T1000 (cell line): ENCODE measurements around the gene KDM4C.
A peak's percentile ranks its signal among the peaks of the same experiment; 100 is the strongest.
"Not testable (repeated sequence)": the region's sequence is repeated elsewhere in the genome, so short reads cannot be mapped to it uniquely, and the experiment has no call there.

Source experiments
- DNase-seq: peaks from one replicate; lab custom pipeline; 2025; ENCODE audit warnings: mixed read lengths; lab: John Stamatoyannopoulos, UW

KDM4C gene

GRCh38 chr9:7171396-7172153 is 413.8 kb downstream of the KDM4C start:
- no peak for DNase-seq

GRCh38 chr9:7172154-7173115 is 414.7 kb downstream of the KDM4C start:
- DNase-seq = no peak

- no peak for DNase-seq
These were observed 415.4 kb downstream of the KDM4C start for GRCh38 chr9:7173139-7173538.

GRCh38 chr9:7174301-7174700 is 416.5 kb downstream of the KDM4C start:
- no peak for DNase-seq

GRCh38 chr9:7174884-7175283 is 417.1 kb downstream of the KDM4C start:
- no peak for DNase-seq

- no peak for DNase-seq
These were observed 418.8 kb downstream of the KDM4C start for GRCh38 chr9:7176561-7176960.

GRCh38 chr9:7177383-7177782 is 419.6 kb downstream of the KDM4C start:
- DNase-seq = no peak

- no peak for DNase-seq
These were observed 421.0 kb downstream of the KDM4C start for GRCh38 chr9:7178729-7179128.

GRCh38 chr9:7180247-7180646 is 422.5 kb downstream of the KDM4C start:
- DNase-seq = no peak

GRCh38 chr9:7183139-7183538 is 425.4 kb downstream of the KDM4C start:
- DNase-seq = not testable (repeated sequence)

- DNase-seq = peak; percentile 50
These were observed 427.8 kb downstream of the KDM4C start for GRCh38 chr9:7185612-7186011.

- no peak for DNase-seq
These were observed 428.4 kb downstream of the KDM4C start for GRCh38 chr9:7186175-7186574.

GRCh38 chr9:7192266-7192665 is 434.5 kb downstream of the KDM4C start:
- DNase-seq = no peak

GRCh38 chr9:7195526-7195925 is 437.8 kb downstream of the KDM4C start:
- no peak for DNase-seq

- DNase-seq = no peak
These were observed 438.7 kb downstream of the KDM4C start for GRCh38 chr9:7196467-7196866.

GRCh38 chr9:7201196-7201595 is 443.4 kb downstream of the KDM4C start:
- no peak for DNase-seq

GRCh38 chr9:7205806-7206205 is 448.0 kb downstream of the KDM4C start:
- no peak for DNase-seq

GRCh38 chr9:7206221-7206758 is 448.5 kb downstream of the KDM4C start:
- no peak for DNase-seq

- DNase-seq = no peak
These were observed 451.4 kb downstream of the KDM4C start for GRCh38 chr9:7209016-7209715.

GRCh38 chr9:7209990-7210389 is 452.2 kb downstream of the KDM4C start:
- no peak for DNase-seq

- no peak for DNase-seq
These were observed 453.3 kb downstream of the KDM4C start for GRCh38 chr9:7210854-7211637.
